Renal pelvis (tissue), 4 donors: ENCODE measurements around the gene CAVIN1. TPM values are rescaled to one million over a fixed set of nuclear protein-coding genes. Genes with fewer than 3 reads are reported as not detected.

Experiments used
- DNase-seq: peaks from one replicate; pipeline ENCODE4 v3.0.0-alpha.2; 2013
- polyA plus RNA-seq, 3 donors: library from polyadenylated mRNA; unstranded; fragments of 120-200 nt; gene quantifications; one replicate each; pipeline ENCODE4 v1.2.1, GENCODE V29; 2013; ENCODE audit not compliant: insufficient read length in 3 of 3

The CAVIN1 gene
- polyA plus RNA-seq, 3 donors = 55.7 to 69.0 (median 59.8) TPM

GRCh38 chr17:42354956-42355843, 67.9 kb downstream of the CAVIN1 start:
- no peak for DNase-seq

Other genes starting within 250 kb of the CAVIN1 start
- gene KCNH4, start 242.1 kb downstream of the CAVIN1 start, polyA plus RNA-seq = under 1 TPM; 0.04 to 0.10 (median 0.04) TPM
- gene HCRT, start 237.8 kb downstream of the CAVIN1 start, polyA plus RNA-seq = not detected
- 10 to 100 TPM; 18.4 to 21.9 (median 19.3) TPM for gene GHDC, start 228.8 kb downstream of the CAVIN1 start, polyA plus RNA-seq
- gene STAT5B, start 146.9 kb downstream of the CAVIN1 start, polyA plus RNA-seq = 10 to 100 TPM; 37.5 to 52.7 (median 49.5) TPM
- 1 to 10 TPM; 4.9 to 7.6 (median 6.0) TPM for gene STAT5A, start 134.8 kb downstream of the CAVIN1 start, polyA plus RNA-seq
- 10 to 100 TPM; 51.6 to 65.4 (median 65.2) TPM for gene STAT3, start 34.8 kb downstream of the CAVIN1 start, polyA plus RNA-seq
- gene ATP6V0A1, start 35.6 kb upstream of the CAVIN1 start, polyA plus RNA-seq = 10 to 100 TPM; 56.4 to 73.6 (median 72.2) TPM
- 10 to 100 TPM; 27.3 to 29.5 (median 29.5) TPM for gene NAGLU, start 113.0 kb upstream of the CAVIN1 start, polyA plus RNA-seq
- 1 to 10 TPM; 5.3 to 6.2 (median 5.8) TPM for gene HSD17B1, start 129.7 kb upstream of the CAVIN1 start, polyA plus RNA-seq
- 10 to 100 TPM; 62.1 to 66.7 (median 63.9) TPM for gene COASY, start 138.9 kb upstream of the CAVIN1 start, polyA plus RNA-seq
- gene MLX, start 143.8 kb upstream of the CAVIN1 start, polyA plus RNA-seq = 10 to 100 TPM; 35.1 to 38.2 (median 35.6) TPM
- 10 to 100 TPM; 18.4 to 23.7 (median 21.6) TPM for gene PSMC3IP, start 154.5 kb upstream of the CAVIN1 start, polyA plus RNA-seq
- 10 to 100 TPM; 40.4 to 64.2 (median 60.5) TPM for gene RETREG3, start 186.1 kb upstream of the CAVIN1 start, polyA plus RNA-seq
- 10 to 100 TPM; 58.0 to 66.8 (median 60.2) TPM for gene TUBG1, start 186.4 kb upstream of the CAVIN1 start, polyA plus RNA-seq
- gene TUBG2, start 236.0 kb upstream of the CAVIN1 start, polyA plus RNA-seq = 10 to 100 TPM; 25.1 to 42.7 (median 38.7) TPM